Renal cortex interstitium (tissue), 11 donors: ENCODE data around the gene CD99. TPM values are rescaled to one million over a fixed set of nuclear protein-coding genes. Genes with fewer than 3 reads are reported as not detected.
"Not testable (repeated sequence)": the region's sequence is repeated elsewhere in the genome, so short reads cannot be mapped to it uniquely, and the experiment has no call there.

Source experiments
- DNase-seq, 11 donors: peaks; one replicate each; pipeline ENCODE4 v3.0.0-alpha.2; 2013; ENCODE audit warnings: low read depth in 9 of 11, low spot score in 4 of 11; ENCODE audit errors: extremely low read depth in 1 of 11
- polyA plus RNA-seq, 3 donors: library from polyadenylated mRNA; unstranded; fragments of 120-200 nt; gene quantifications; one replicate each; pipeline ENCODE4 v1.2.1, GENCODE V29; 2013; ENCODE audit not compliant: insufficient read length in 3 of 3

Gene CD99
- polyA plus RNA-seq, 3 donors = 152 to 198 (median 196) TPM

DNA sequence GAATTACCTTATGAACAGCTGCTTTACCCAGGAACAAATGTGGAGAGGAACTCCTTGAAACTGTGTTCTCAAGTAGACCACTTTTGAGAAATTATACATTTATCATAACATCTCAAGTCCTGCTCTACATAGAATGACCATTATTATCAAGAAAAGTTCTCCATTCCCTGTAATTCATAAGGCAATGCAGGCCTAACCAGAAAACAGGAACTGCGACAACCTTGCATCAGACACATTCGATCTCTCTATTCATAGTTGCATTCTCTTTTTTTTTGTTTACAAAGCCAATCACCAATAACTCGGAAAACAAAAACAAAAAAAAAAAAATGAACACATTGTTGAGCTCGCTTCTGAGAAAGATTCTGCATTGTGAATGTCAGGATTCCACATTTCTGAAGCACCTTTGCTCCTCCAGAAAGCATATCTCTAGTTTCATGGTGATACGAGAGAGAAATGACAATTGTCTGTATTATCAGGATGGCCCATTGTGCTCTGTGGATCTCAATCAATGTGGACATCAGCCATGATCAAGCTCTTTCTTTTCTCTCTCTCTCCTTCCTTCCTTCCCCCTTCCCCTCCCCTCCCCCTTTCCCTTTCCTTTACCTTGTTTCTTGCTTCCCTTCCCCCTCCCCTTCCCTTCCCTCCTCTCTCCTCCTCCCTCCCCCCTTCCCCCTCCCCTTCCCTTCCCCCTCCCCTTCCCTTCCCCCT is 32.4 kb upstream of the CD99 start:
- DNase-seq = no peak

DNA sequence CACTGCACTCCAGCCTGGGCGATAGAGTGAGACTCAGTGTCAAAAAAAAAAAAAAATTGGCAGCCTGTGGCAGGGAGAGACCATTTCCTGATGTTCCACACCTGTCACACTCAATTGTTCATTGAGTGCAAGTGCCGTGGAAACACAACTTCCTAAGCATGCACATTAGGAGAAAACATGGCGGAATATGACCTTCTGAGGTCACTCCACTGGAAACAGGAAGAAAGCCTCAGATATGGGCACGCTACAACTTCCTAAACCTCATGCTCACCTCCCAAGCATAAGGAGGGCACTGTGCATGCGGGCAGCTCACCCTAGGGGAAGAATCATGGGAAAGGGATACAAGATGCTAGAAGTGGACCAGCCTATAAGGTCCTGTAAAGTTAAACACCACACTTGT is 28.5 kb upstream of the CD99 start:
- DNase-seq = no peak

DNA sequence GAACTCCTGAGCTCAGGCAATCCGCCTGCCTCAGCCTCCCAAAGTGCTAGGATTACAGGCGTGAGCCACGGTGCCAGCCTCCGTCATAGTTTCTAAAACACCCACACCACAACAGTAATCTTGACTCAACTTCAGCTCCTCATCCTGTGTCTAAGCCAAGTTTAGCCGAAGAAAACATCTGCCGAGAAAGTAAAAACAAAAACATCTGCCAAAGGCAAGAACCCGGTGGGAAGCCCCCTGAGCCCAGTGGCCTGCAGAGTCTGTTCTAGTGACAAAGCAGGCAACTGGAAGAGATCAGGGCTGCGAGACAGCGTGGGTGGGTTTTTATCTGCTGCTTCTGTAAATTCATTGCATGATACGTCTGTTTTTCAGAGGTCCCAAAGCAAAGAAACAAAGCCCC is 26.6 kb upstream of the CD99 start:
- peak in 9 of 11 donors; percentile 25 to 74 (median 38) for DNase-seq

DNA sequence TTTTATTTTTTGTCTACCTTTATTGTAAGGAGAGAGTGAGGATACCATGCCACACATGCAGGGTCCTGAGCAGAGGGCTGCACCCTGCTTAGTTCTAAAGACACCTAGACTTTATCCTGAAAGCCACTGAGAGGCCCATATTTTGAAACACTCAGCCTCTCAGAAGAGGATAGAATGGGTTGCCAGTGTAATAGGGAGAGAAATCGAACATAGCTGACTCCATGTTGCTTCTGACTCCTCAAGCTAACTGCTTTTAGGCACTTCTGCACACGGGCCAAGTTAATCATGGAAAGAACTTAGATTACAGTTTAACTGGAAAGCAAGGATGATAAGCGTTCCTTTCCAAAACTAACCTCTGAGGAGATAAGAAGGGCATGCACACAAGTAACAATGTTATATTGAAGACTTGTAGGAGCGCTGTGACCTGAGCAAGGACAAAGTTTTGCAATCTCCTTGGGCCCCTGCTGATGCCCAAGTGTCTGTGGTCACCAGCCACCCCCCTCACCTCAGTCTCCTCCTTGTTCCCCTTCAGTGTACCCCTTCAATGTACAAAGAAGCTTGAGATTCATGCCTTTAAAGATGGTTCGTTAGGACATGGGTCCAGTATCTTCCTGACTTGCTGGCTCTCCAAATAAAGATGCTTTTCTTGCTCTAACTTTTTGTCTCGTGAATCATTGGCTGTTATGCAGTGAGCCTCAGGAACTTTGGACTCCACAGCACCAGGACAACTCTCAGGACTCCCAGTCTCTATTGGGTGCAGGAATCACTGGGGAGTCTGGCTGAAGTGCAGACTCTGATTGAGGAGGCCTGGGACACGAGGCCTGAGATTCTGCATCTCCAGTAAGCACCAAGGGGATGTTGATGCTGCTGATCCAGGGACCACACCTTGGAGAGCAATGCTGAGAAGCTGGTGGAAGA is 25.4 kb upstream of the CD99 start:
- DNase-seq = no peak

DNA sequence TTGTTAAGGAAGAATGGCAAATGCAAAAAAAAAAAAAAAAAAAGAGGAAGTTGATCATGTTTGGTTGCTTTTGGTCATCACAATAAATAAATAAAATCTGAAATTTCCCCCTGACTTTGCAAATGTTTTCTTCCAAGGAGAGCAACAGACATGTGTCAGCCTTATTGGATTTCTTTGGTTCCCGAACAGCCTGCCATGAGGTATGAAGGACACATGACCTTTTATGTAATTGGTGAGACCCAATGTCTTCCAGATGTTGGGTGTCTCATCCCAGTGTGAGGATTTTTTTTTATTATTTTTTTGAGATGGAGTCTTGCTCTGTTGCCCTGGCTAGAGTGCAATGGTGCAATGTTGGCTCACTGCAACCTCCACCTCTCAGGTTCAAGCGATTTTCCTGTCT is 24.6 kb upstream of the CD99 start:
- no peak for DNase-seq

DNA sequence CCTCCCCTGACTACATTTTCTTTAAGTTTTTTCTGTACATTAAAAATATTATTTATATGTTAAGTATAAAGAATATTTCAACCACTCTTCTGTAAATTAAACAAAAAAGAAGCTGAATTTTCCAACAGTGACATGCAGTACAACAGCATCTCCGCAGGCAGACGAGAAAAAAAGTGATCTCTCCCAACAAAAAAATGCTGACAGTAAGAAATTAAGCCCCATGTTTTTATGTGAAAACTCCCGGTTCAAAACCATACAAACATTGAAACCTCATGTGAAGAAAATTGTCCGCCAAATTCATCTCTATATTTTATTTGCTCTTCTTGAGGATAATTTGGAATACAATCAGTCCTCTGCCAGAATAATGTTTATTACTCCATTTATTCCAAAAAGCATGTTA is 20.1 kb upstream of the CD99 start:
- no peak for DNase-seq

DNA sequence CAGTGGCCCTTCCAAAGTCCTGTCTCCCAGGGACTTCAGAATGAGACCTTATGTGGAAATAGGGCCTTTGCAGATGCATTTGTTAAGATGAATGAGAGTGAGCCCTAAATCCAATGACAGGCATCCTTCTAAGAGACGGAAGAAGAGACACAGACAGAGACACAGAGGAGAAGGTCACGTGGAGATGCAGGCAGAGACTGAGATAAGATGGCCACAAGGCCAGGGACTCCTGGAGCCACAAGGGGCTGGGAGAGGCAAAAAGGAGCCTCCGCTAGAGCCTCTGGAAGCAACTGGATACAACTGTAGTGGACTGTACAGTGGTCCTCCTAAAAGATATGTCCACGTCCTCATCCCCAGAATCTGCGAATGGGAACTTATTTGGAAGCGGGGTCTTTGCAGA is 19.0 kb upstream of the CD99 start:
- DNase-seq = no peak

DNA sequence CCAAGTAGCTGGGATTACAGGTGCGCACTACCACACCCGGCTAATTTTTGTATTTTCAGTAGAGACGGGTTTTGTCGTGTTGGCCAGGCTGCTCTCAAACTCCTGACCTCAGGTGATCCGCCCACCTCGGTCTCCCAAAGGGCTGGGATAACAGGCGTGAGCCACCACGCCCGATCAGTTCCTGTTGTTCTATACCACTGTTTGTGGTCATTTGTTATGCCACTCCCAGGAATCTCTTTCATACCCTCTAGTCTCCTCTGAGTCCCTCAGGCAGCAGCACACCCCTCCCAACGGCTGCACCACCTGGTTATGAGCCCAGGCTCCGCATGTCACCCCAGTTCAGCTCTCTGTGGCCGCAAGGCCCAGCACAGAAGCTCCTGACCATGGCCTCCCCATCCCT is 17.5 kb upstream of the CD99 start:
- DNase-seq = no peak

DNA sequence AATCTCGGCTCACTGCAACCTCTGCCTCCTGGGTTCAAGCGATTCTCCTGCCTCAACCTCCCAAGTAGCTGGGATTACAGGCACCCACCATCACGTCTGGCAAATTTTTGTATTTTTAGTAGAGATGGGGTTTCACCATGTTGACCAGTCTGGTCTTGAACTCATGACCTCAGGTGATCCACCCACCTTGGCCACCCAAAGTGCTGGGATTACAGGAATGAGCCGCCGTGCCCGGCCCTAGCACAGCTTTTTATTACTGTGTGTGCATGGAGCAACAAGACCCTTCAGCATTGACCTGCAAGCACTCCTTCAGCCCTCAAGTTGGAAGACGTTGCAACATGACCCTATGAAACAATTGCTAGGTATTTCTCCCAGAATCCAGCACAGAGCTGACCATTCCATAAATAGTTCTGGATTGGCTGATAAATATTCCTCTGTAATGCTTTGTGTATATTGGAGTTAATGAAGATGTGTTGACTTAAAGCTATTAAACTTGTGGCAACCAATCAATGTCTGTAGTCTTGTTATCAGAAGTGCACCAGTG is 15.4 kb upstream of the CD99 start:
- DNase-seq = not testable (repeated sequence)

DNA sequence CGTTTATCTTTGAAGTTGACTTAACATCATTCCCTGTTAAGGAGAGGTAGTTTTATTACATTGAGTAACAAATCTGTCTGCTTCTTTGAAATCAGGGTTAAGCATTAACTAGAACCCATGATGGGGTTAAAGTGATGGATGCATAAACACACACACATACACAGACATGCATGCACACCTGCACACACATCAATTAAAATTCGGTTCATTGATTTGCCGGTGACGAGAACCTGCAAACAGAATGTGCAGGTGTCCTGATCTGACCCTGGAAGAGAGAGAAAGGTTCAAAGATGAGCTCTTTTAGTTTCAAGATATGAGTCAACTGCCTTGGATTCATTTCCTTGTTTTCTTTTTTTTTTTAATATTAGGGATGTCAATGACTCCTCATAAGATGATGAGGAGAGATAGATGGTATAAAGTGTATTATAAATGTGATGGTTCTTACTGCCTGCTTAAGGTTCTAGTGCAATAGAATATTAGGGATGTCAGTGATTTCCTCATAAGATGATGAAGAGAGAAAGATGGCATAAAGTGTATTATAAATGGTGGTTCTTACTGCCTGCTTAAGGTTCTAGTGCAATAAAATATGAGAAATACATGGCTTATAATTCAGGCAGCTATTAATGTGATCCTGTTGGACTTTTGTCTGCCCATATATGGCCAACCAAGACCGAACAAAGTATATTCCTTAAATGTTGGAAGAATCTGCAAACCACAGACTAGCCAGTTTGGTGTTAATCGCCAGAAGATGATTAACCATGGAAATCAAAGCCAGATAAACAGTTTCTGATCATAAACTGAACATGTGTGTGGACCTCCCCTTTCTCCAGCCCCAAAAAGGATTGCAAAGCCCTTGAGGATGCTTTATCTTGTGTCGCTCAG is 14.1 kb upstream of the CD99 start:
- DNase-seq = peak in 1 of 11 donors; percentile 16

DNA sequence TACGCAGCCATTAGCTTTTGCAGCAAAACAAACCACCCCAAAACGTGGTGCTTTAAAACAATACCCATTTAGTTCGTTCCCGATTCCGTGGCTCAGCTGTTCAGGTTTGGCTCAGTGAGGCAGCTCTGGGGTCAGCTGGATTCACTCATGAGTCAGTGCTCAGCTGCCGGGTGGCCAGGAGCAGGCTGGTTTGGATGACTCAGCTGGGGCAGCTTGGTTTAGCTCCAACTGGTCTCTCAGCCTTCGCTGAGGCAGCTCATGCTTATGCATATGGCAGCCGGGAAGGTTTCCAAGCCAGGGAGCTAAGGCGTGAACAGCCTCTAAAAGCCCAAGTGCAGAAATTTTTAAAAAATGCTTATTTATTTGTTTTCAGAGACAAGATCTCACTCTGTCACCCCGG is 13.3 kb upstream of the CD99 start:
- DNase-seq = no peak

DNA sequence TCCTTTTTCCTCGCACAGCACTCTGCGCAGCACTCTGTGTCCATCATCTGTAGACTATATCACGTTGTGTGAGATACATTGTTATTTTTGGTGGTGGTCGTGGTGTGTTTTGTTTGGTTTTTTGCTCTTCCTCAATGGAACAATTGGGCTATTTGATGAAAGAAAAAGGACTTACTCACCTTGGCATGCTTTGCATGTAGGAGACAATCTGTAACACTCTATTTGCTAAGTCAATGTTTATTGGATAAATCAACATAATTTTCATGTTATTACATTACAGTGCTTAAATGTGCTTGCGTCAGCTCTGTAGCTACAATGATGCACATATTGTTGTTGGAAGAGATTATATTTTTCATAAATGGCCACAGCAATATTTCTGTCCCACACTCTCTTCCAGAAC is 12.5 kb upstream of the CD99 start:
- DNase-seq = no peak

DNA sequence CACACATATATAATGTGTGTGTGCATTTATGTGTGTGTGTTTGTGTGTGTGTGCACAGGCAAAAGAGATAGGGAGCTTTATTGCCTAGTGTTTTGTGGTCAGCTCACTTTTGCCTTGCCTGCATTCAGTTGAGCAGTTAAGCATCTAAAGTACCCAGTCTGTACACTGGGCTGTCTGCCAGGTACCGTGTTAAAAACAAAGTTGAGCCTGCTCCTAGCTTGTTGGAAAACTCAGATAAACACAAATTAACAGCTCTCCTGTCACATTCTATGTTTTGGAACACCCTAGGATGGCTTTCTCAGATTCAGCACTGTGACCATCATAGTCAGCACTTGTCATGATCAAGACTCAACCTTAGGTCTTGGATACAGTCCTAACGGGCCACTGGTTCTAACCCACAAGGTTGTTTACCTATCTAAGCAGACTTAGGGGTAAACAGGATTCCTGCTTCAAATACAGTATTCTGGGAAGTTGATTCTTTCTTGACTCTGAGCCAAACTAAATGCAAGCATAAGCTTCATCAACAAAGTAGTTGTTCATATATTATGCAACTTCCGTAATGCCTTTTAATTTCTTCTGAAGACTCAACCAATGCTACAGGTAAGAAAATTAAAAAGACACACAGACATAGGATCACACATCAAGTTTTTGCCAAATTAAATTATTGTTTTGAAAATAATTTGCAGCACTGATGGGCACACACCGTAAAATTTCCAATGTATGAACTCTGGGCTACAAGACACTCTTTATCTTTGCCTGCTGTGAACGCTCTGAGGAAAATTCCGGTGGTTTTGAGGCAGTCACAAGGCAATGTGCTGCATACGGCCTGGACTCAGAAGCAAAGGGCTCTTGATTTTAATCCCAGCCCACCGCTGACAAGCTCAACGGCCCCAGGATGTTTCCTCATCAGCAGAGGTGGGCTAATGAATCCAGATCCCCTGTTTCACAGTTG is 11.3 kb upstream of the CD99 start:
- DNase-seq = no peak

DNA sequence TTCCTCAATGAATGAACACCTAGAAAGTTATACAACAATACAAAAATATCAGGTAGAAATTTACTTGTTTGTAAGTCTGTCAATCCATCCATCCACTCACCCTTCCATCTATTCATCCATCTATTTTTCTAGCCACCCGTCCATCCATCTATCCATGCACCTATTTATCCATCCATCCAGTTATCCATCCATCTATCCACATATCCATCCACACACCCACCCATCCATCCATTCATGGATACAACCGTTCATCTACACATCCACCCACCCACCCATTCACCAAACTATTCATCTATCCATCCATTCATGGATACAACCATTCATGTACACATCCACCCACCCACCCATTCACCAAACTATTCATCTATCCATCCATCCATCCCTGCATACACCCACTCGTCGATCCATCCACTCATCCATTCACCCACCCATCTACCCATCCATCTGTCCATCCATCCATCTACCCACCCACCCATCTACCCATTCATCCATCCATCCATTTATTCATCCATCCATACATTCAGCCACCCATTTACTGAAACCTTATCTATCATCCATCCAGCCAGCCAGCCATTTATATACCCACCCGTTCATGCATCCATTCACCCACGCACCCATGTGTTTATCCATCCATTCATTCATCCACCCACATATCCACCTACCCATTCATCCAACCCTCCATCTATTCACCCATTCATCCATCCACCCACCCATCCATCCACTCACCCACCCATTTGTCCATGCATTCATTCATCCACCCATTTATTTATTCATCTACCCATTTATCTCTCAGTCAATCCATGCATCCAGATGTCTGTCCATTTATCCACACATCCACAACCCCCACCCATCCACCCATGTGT is 10.4 kb upstream of the CD99 start:
- no peak for DNase-seq

DNA sequence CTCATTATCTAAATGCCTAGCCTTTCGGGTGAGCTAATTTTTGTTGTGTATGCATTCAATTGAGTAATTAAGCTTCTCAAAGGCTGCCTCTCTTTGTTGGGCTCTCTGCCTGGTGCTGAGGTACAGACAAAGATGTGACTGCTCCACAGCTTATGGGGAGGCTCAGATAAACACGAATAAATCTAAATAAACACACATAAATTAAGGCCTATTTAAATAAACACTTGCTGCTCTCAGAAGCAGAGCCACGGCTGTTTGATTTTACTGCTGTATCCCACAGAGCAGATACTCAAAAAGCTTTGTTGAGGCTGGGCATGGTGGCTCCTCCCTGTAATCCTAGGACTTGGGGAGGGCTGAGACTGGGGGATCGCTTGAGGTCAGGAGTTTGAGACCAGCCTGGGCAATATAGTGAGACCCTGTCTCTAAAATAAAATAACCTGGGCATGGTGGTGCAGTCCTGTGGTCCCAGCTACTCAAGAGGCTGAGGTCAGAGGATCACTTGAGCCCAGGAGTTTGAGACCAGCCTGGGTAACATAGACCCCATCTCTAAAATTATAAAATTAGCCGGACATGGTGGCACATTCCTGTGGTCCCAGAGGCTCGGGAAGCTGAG is 8.4 kb upstream of the CD99 start:
- no peak for DNase-seq

DNA sequence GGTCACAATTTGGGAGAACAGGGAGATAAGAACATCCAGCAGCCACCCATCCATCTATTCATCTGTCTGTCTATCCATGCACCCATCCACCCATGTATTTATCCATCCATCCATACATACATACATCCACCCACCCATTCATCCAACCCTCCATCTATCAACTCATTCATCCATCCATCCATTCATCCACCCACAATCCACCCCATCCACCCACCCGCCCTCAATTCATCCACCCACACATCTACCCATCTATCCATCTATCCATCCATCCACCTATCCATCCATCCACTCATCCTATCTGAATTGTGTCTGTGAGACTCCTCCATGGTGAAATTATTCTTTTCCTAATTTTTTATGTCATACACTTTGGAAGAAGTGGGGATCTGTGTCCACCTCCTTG is 6.8 kb upstream of the CD99 start:
- DNase-seq = no peak

DNA sequence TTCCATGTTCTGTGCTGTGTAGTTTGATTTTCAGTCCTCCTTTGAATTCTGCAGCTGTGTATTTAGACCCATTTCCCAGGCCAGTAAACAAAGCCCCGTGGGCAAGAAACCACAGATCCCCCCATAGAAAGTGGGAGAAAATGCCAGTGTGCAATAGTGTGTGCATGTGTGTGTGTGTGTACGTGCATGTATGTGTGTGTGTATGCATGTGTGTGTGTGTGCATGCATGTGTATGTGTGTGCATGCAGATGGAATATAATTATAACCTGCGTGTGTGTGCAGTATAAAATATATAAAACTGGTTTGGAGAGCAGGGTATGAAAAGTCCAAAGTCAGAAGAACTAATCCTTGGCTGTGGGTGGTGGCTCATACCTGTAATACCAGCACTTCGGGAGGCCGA is 5.2 kb upstream of the CD99 start:
- DNase-seq = no peak
